Measurements from ENCODE around the gene SLU7. TPM values are rescaled to one million over a fixed set of nuclear protein-coding genes. Genes with fewer than 3 reads are reported as not detected.

SLU7 gene
- total and polyA plus RNA-seq, 2 donors (not counting 1 experiment from before 2014, with no cell fraction given), result 47.1 to 79.4 TPM

DNA sequence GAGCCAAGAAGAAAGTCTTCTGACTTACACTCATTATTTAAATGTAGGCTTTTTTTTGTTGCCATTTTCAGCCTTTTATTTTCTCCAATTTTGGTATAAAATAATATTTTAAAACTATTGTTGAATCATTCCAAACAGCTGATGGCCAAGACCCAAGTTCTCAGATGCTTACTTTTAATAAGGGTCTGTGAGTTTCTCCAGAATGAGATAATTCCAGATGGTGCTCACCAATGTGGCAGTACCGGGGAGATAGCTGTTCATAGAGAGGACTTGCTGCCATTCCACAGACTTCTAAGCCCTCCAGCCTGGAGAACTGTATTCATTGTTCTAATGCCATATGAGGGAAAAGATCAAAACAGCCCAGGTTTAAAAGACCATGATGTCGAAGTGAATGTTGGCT lies 43.2 kb downstream of the SLU7 start:
- no peak overlapping the region for H3K4me2 ChIP-seq (ENCODE audit: extremely low read depth, insufficient read depth, low read length)
- H3K4me1 ChIP-seq (ENCODE audit: control insufficient read depth, extremely low read depth, insufficient read depth, low read length), result peaks cover 4% of the 10 kb centered on the region
- no peak overlapping the region for H3K9ac ChIP-seq (ENCODE audit: insufficient read depth, low read length)
- no peak overlapping the region for H2AFZ ChIP-seq (ENCODE audit: low read length)
- no peaks in the 10 kb centered on the region for H3K27me3 ChIP-seq (ENCODE audit: control insufficient read depth, insufficient read depth, low read length)
- no peak for DNase-seq (ENCODE audit: low read depth in 2 of 2)
- no peaks in the 10 kb centered on the region for H3K79me2 ChIP-seq (ENCODE audit: control insufficient read depth, insufficient read depth, low read length)
- H3K4me3 ChIP-seq (replicated peaks in 1 of 4; ENCODE audit: control extremely low read depth in 1 of 4, insufficient read depth in 1 of 4, low read depth in 3 of 4, low read length in 4 of 4), result no peak overlapping the region
- H3K9me3 ChIP-seq (ENCODE audit: control insufficient read depth, insufficient read depth, low read depth, low read length), result no peaks in the 10 kb centered on the region
- no peak overlapping the region for H3K27ac ChIP-seq (ENCODE audit: insufficient read depth, low read length)
- TF ChIP-seq, protein P1, sequence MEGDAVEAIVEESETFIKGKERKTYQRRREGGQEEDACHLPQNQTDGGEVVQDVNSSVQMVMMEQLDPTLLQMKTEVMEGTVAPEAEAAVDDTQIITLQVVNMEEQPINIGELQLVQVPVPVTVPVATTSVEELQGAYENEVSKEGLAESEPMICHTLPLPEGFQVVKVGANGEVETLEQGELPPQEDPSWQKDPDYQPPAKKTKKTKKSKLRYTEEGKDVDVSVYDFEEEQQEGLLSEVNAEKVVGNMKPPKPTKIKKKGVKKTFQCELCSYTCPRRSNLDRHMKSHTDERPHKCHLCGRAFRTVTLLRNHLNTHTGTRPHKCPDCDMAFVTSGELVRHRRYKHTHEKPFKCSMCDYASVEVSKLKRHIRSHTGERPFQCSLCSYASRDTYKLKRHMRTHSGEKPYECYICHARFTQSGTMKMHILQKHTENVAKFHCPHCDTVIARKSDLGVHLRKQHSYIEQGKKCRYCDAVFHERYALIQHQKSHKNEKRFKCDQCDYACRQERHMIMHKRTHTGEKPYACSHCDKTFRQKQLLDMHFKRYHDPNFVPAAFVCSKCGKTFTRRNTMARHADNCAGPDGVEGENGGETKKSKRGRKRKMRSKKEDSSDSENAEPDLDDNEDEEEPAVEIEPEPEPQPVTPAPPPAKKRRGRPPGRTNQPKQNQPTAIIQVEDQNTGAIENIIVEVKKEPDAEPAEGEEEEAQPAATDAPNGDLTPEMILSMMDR (conservative IDR thresholded peaks at IDR 0.05 in 1 of 2, IDR thresholded peaks at IDR 0.05 in 1 of 2; ENCODE audit: low read depth in 1 of 2, low read length in 2 of 2), result no peak
- no peak for TF ChIP-seq EZH2 (IDR thresholded peaks at IDR 0.05; ENCODE audit: low read length, missing control alignments)
- H4K20me1 ChIP-seq (ENCODE audit: control insufficient read depth, extremely low read depth, insufficient read depth, low read length), result no peaks in the 10 kb centered on the region
- H3K36me3 ChIP-seq (ENCODE audit: control insufficient read depth, insufficient read depth, low read length), result no peaks in the 10 kb centered on the region

DNA sequence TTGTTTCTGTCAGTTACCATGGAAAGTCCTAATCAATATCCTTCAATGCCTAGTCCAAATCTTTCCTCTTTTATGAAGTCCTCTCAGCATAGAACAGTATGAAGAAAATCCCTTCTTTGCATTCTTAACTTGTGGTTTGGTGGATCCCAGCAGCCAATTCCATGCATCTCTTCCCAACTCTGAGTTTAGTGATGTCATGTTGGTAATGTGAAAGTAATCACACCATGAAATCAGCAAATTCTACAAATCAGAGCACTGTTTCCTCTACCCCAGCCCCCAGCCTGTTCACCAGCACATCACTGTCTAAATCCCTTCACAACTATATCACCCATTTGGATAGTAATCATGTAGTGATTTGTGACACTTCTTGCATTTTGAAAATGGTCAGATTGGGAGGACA lies 43.7 kb downstream of the SLU7 start:
- Histone ChIP-seq H3K79me2 (ENCODE audit: control insufficient read depth, insufficient read depth, low read length) (no peaks in the 10 kb centered on the region), H3K4me3 (replicated peaks in 1 of 4; ENCODE audit: control extremely low read depth in 1 of 4, insufficient read depth in 1 of 4, low read depth in 3 of 4, low read length in 4 of 4) (no peak overlapping the region), H3K4me1 (ENCODE audit: control insufficient read depth, extremely low read depth, insufficient read depth, low read length) (peaks cover 6% of the 10 kb centered on the region), H3K27ac (ENCODE audit: insufficient read depth, low read length) (no peak overlapping the region), H2AFZ (ENCODE audit: low read length) (no peak overlapping the region), H4K20me1 (ENCODE audit: control insufficient read depth, extremely low read depth, insufficient read depth, low read length) (no peaks in the 10 kb centered on the region), H3K9ac (ENCODE audit: insufficient read depth, low read length) (no peak overlapping the region), H3K36me3 (ENCODE audit: control insufficient read depth, insufficient read depth, low read length) (no peaks in the 10 kb centered on the region), H3K27me3 (ENCODE audit: control insufficient read depth, insufficient read depth, low read length) (no peaks in the 10 kb centered on the region), H3K4me2 (ENCODE audit: extremely low read depth, insufficient read depth, low read length) (no peak overlapping the region), H3K9me3 (ENCODE audit: control insufficient read depth, insufficient read depth, low read depth, low read length) (no peaks in the 10 kb centered on the region)
- DNase-seq (ENCODE audit: low read depth in 2 of 2), result peak in 1 of 2 donors; percentile 39
- TF ChIP-seq EZH2 (IDR thresholded peaks at IDR 0.05; ENCODE audit: low read length, missing control alignments), result no peak
- TF ChIP-seq, protein P1 (conservative IDR thresholded peaks at IDR 0.05 in 1 of 2, IDR thresholded peaks at IDR 0.05 in 1 of 2; ENCODE audit: low read depth in 1 of 2, low read length in 2 of 2), result no peak

DNA sequence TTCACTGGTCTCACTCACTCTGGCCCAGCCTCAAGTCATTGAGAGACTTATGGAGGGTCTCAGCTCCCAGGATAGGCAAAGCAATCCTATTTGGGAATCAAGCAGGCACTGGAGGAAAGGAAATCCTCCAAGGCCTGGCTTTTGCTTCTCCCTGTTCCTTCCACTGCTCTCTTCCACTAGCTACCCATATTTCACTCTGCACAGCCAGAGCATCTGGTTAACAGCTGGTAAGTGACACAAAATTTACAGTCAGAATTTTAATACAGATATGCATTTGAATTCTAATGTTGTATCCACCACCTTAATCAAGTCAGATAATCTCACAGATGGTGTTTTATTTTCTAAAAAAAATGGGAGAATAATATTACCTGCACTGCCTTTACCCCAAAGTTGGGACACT lies 47.6 kb downstream of the SLU7 start:
- Histone ChIP-seq H3K79me2 (ENCODE audit: control insufficient read depth, insufficient read depth, low read length) (no peaks in the 10 kb centered on the region), H3K27me3 (ENCODE audit: control insufficient read depth, insufficient read depth, low read length) (no peaks in the 10 kb centered on the region)
- TF ChIP-seq, protein P1 (conservative IDR thresholded peaks at IDR 0.05 in 1 of 2, IDR thresholded peaks at IDR 0.05 in 1 of 2; ENCODE audit: low read depth in 1 of 2, low read length in 2 of 2), result no peak
- TF ChIP-seq EZH2 (IDR thresholded peaks at IDR 0.05; ENCODE audit: low read length, missing control alignments), result no peak

More for the DNA sequence above, 47.6 kb downstream of the SLU7 start:
- no peaks in the 10 kb centered on the region for H3K36me3 ChIP-seq (ENCODE audit: control insufficient read depth, insufficient read depth, low read length)
- H3K27ac ChIP-seq (ENCODE audit: insufficient read depth, low read length), result no peak overlapping the region
- no peak for DNase-seq (ENCODE audit: low read depth in 2 of 2)
- peaks cover 8% of the 10 kb centered on the region for H3K4me1 ChIP-seq (ENCODE audit: control insufficient read depth, extremely low read depth, insufficient read depth, low read length)
- no peak overlapping the region for H3K9ac ChIP-seq (ENCODE audit: insufficient read depth, low read length)
- no peak overlapping the region for H3K4me2 ChIP-seq (ENCODE audit: extremely low read depth, insufficient read depth, low read length)
- H3K4me3 ChIP-seq (replicated peaks in 1 of 4; ENCODE audit: control extremely low read depth in 1 of 4, insufficient read depth in 1 of 4, low read depth in 3 of 4, low read length in 4 of 4), result no peak overlapping the region
- no peak overlapping the region for H2AFZ ChIP-seq (ENCODE audit: low read length)
- no peaks in the 10 kb centered on the region for H4K20me1 ChIP-seq (ENCODE audit: control insufficient read depth, extremely low read depth, insufficient read depth, low read length)
- H3K9me3 ChIP-seq (ENCODE audit: control insufficient read depth, insufficient read depth, low read depth, low read length), result no peaks in the 10 kb centered on the region
